Activated naive CD4-positive, alpha-beta T cell treated with anti-CD3 and anti-CD28 coated beads for 36 hours (primary cell): ENCODE results near the gene PCSK1. TPM values are rescaled to one million over a fixed set of nuclear protein-coding genes. Genes with fewer than 3 reads are reported as not detected.

Source experiments
- CTCF ChIA-PET: fragments of 350-600 bp; sonication (Branson Sonifier 250); formaldehyde crosslinking; loops from one replicate; lab custom pipeline; 2021; ENCODE audit warnings: antibody characterized with exemption; lab: Charles Lee
- DNase-seq: peaks from one replicate; pipeline ENCODE4 v3.0.0-alpha.2; 2020
- H3K27ac Mint-ChIP-seq: one replicate; pipeline ENCODE4 v1.8.0; 2021; ENCODE audit warnings: mild to moderate bottlenecking, mixed read lengths
- H3K27me3 Mint-ChIP-seq: one replicate; pipeline ENCODE4 v1.8.0; 2021; ENCODE audit warnings: low read depth, mixed read lengths
- H3K36me3 Mint-ChIP-seq: one replicate; pipeline ENCODE4 v1.8.0; 2021; ENCODE audit warnings: low read depth, mixed read lengths
- H3K4me1 Mint-ChIP-seq: one replicate; pipeline ENCODE4 v1.8.0; 2021; ENCODE audit warnings: low read depth, mixed read lengths
- H3K4me3 Mint-ChIP-seq: one replicate; pipeline ENCODE4 v1.8.0; 2021; ENCODE audit warnings: mild to moderate bottlenecking, moderate library complexity, mixed read lengths
- H3K9me3 Mint-ChIP-seq: one replicate; pipeline ENCODE4 v1.8.0; 2021; ENCODE audit warnings: mixed read lengths
- intact Hi-C: fragments of 100-400 bp; cut with micrococcal nuclease; formaldehyde crosslinking; loops from one replicate; pipeline ENCODE4 v1.15.1; 2023
- total RNA-seq, 2 experiments: library from RNA; stranded (reverse); gene quantifications; one replicate each; pipeline ENCODE4 v1.2.3, GENCODE V29; 2021

The PCSK1 gene
- total RNA-seq = not detected

GRCh38 chr5:96433066-96433447, at the start of gene PCSK1:
Gene PCSK1, minus strand, starts transcription at chr5:96433248. Its CDS starts 206 bp downstream, at chr5:96433042.
- Mint-ChIP-seq H3K36me3 (no peaks in the 10 kb centered on the region), H3K9me3 (no peaks in the 10 kb centered on the region), H3K4me3 (no peak within 1 kb of the TSS), H3K27ac (no peak within 1 kb of the TSS), H3K27me3 (peaks cover 63% of the 10 kb centered on the region), H3K4me1 (peaks cover 14% of the 10 kb centered on the region)
- intact Hi-C loops = loop anchor here (5.0 to 10.0 kb wide), 3 partner anchors 49 to 578 kb away; no protein-coding TSS in a partner anchor
- no peak for DNase-seq
- CTCF ChIA-PET = interaction anchor here (2.6 kb wide), 1 partner anchor 169 kb away, joined by 9 read pairs; no protein-coding TSS in a partner anchor

GRCh38 chr5:96481867-96482266, 48.8 kb upstream of the PCSK1 start:
- no peaks in the 10 kb centered on the region for H3K9me3 Mint-ChIP-seq
- H3K4me1 Mint-ChIP-seq = no peaks in the 10 kb centered on the region
- no peak for DNase-seq
- H3K27me3 Mint-ChIP-seq = peaks cover 3% of the 10 kb centered on the region
- intact Hi-C loops = loop anchor here (5.0 kb wide), 1 partner anchor 50 kb away; the partner anchor contains the start of gene PCSK1
- CTCF ChIA-PET = no interaction called here
- H3K4me3 Mint-ChIP-seq = no peak overlapping the region
- H3K27ac Mint-ChIP-seq = no peak overlapping the region
- no peaks in the 10 kb centered on the region for H3K36me3 Mint-ChIP-seq

DNA sequence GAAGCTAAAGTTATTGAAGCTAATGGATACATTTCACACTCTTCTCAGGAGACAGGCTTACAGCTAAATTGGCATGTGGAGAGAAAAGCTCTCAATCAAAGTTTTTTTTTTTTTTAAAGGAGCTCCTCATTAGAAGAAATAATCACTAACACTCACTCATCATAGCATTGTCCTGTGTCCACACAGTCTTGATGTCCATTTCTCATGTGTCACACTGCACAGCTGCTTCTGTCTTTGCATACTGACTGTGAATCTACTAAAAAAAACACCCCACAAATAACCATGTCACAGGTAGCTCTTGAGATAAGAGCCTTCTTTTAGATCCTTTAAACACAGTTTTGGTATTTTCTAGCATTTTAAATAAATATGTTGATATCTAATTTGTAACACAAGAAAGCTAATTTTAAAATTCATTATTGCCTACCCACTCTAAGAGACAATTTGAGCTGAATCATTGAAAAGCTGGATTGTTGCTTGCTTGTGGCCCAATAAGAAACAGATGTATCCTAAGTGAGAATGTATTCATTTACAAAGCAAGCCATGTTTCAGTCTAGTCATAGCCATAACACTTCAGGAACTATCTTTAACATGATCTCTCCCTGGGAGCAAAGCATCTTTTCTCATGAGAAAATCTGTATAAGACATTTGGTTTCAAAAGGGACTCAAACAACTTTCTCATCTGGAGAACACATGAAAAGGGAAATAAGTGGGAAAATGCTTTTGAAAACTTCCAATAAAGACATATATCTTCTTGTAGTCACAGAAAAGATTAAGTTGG, 48.1 kb upstream of the PCSK1 start:
- H3K27ac Mint-ChIP-seq = no peak overlapping the region
- no peak for DNase-seq
- no peaks in the 10 kb centered on the region for H3K36me3 Mint-ChIP-seq
- intact Hi-C loops = loop anchor here (5.0 kb wide), 1 partner anchor 49 kb away; the partner anchor contains the start of gene PCSK1
- no peaks in the 10 kb centered on the region for H3K4me1 Mint-ChIP-seq
- H3K9me3 Mint-ChIP-seq = no peaks in the 10 kb centered on the region
- peaks cover 3% of the 10 kb centered on the region for H3K27me3 Mint-ChIP-seq
- no peak overlapping the region for H3K4me3 Mint-ChIP-seq
- CTCF ChIA-PET = interaction anchor here (0.6 to 1.0 kb wide), 2 partner anchors 19 to 329 kb away, joined by 3 to 5 read pairs; no protein-coding TSS in a partner anchor

GRCh38 chr5:96478983-96479382, 45.9 kb upstream of the PCSK1 start:
- no peak for DNase-seq
- H3K4me3 Mint-ChIP-seq = no peak overlapping the region
- no peaks in the 10 kb centered on the region for H3K36me3 Mint-ChIP-seq
- H3K27me3 Mint-ChIP-seq = peaks cover 3% of the 10 kb centered on the region
- H3K4me1 Mint-ChIP-seq = no peaks in the 10 kb centered on the region
- intact Hi-C loops = no loop called here
- H3K9me3 Mint-ChIP-seq = no peaks in the 10 kb centered on the region
- H3K27ac Mint-ChIP-seq = no peak overlapping the region
- CTCF ChIA-PET = interaction anchor here (0.7 kb wide), 1 partner anchor 898 kb away, joined by 5 read pairs; no protein-coding TSS in a partner anchor

DNA sequence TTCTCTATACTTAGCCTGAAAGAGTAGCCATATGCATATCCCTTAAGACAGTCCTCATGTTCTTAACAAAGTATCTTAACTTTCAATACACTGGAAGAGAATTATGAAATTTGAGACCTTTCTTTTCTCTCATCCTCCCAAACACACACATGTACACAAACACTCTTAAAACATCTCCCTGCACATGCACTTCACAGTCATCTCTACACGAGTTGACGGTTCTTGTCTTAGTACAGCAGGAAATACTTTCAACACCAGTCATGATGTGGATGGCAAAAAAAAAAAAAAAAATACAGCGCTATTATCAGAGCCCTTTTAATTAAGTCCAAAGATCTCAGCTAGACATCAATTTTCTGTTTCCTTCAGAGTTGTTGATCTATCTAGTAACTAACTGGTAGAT, 43.6 kb upstream of the PCSK1 start:
- Mint-ChIP-seq H3K9me3 (no peaks in the 10 kb centered on the region), H3K27ac (no peak overlapping the region), H3K36me3 (no peaks in the 10 kb centered on the region), H3K27me3 (no peaks in the 10 kb centered on the region), H3K4me3 (no peak overlapping the region), H3K4me1 (no peaks in the 10 kb centered on the region)
- CTCF ChIA-PET = no interaction called here
- intact Hi-C loops = no loop called here
- no peak for DNase-seq

DNA sequence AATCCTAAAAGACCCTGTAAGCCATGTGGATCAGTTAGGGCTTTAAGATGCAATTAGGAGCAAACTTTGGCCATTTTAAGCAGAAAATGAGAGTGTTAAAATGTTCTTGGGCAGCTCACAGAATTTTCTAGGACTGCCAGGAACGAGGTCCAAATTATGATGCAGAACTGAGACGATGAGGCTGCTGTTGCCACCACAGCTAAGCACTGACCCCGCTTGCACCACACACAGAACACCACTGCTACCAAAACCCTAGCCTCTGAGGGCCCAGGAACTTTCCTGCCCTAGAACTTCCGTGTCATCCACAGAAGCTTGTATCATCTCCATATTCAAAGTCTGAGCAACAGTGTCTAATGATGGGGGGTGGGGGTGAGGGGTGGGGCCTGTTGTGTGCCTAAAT, 41.0 kb upstream of the PCSK1 start:
- H3K4me1 Mint-ChIP-seq = no peaks in the 10 kb centered on the region

GRCh38 chr5:96473155-96473554, 40.1 kb upstream of the PCSK1 start:
- CTCF ChIA-PET = interaction anchor here (1.7 kb wide), 1 partner anchor 11 kb away, joined by 5 read pairs; no protein-coding TSS in a partner anchor
- intact Hi-C loops = no loop called here
- H3K27ac Mint-ChIP-seq = no peak overlapping the region

More for the DNA sequence above, 41.0 kb upstream of the PCSK1 start:
- H3K27ac Mint-ChIP-seq = no peak overlapping the region
- no peak for DNase-seq
- H3K36me3 Mint-ChIP-seq = no peaks in the 10 kb centered on the region
- no peak overlapping the region for H3K4me3 Mint-ChIP-seq
- CTCF ChIA-PET = interaction anchor here (1.7 kb wide), 1 partner anchor 10 kb away, joined by 5 read pairs; no protein-coding TSS in a partner anchor
- no peaks in the 10 kb centered on the region for H3K9me3 Mint-ChIP-seq
- intact Hi-C loops = no loop called here
- H3K27me3 Mint-ChIP-seq = peaks cover 2% of the 10 kb centered on the region

GRCh38 chr5:96470785-96471184, 37.7 kb upstream of the PCSK1 start:
- Mint-ChIP-seq H3K4me3 (no peak overlapping the region), H3K27ac (no peak overlapping the region), H3K4me1 (no peaks in the 10 kb centered on the region), H3K9me3 (no peaks in the 10 kb centered on the region), H3K36me3 (no peaks in the 10 kb centered on the region), H3K27me3 (peaks cover 9% of the 10 kb centered on the region)
- CTCF ChIA-PET = no interaction called here
- no peak for DNase-seq
- intact Hi-C loops = no loop called here

More at GRCh38 chr5:96473155-96473554, 40.1 kb upstream of the PCSK1 start:
- H3K9me3 Mint-ChIP-seq = no peaks in the 10 kb centered on the region
- no peaks in the 10 kb centered on the region for H3K4me1 Mint-ChIP-seq
- peaks cover 7% of the 10 kb centered on the region for H3K27me3 Mint-ChIP-seq
- no peak overlapping the region for H3K4me3 Mint-ChIP-seq
- H3K36me3 Mint-ChIP-seq = no peaks in the 10 kb centered on the region
- no peak for DNase-seq

- no peaks in the 10 kb centered on the region for H3K36me3 Mint-ChIP-seq
- peaks cover 9% of the 10 kb centered on the region for H3K27me3 Mint-ChIP-seq
- H3K27ac Mint-ChIP-seq = no peak overlapping the region
- no peak for DNase-seq
- CTCF ChIA-PET = no interaction called here
- intact Hi-C loops = no loop called here
- H3K4me3 Mint-ChIP-seq = no peak overlapping the region
- no peaks in the 10 kb centered on the region for H3K4me1 Mint-ChIP-seq
- H3K9me3 Mint-ChIP-seq = no peaks in the 10 kb centered on the region
Measured at GRCh38 chr5:96468956-96469355, 35.9 kb upstream of the PCSK1 start.

GRCh38 chr5:96463091-96463490, 30.0 kb upstream of the PCSK1 start:
- no peak for DNase-seq
- intact Hi-C loops = no loop called here
- Mint-ChIP-seq H3K4me1 (no peaks in the 10 kb centered on the region), H3K9me3 (no peaks in the 10 kb centered on the region), H3K27me3 (peaks cover 9% of the 10 kb centered on the region), H3K4me3 (no peak overlapping the region), H3K36me3 (no peaks in the 10 kb centered on the region), H3K27ac (no peak overlapping the region)
- CTCF ChIA-PET = no interaction called here

DNA sequence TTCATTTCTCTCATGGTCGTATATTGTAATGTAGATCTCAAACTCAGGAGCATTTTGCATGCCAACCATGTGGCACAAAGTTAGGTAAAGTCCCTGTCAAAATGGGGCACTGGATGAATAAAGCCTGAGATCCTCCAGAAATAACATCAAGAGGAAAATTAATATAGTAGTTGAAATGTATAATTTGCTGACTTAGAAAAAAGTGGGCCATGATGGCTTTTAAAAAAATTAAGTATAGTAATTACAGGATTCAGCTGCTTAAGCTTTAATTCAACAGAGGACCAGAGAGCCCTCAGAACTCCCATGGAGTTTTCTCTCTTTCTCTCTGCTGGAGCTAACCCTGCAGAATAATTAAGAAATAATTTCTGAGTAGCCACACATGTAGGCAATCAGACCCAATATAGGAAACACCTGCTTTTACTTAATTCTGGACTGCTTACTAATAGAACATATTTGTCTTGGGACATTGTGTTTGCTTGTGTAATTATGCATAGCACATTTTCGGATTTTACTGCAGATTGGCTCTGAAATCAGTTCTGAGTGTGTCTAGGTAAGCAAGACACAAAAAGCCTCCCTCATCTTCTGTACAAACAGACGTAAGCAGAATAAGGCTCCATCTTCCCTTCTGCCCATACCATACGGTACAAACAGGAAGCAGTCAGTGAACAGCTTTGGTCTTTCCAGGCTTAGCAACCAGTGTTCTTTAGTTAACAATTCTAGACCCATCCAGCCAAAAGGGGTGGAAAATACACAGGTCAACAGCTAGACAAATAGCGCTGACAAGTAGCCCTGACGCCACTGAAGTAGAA, 26.5 kb upstream of the PCSK1 start:
- CTCF ChIA-PET = no interaction called here
- no peak overlapping the region for H3K4me3 Mint-ChIP-seq
- H3K27me3 Mint-ChIP-seq = peaks cover 7% of the 10 kb centered on the region
- DNase-seq = no peak
- H3K9me3 Mint-ChIP-seq = no peaks in the 10 kb centered on the region
- intact Hi-C loops = no loop called here
- H3K36me3 Mint-ChIP-seq = no peaks in the 10 kb centered on the region
- no peaks in the 10 kb centered on the region for H3K4me1 Mint-ChIP-seq
- H3K27ac Mint-ChIP-seq = no peak overlapping the region

DNA sequence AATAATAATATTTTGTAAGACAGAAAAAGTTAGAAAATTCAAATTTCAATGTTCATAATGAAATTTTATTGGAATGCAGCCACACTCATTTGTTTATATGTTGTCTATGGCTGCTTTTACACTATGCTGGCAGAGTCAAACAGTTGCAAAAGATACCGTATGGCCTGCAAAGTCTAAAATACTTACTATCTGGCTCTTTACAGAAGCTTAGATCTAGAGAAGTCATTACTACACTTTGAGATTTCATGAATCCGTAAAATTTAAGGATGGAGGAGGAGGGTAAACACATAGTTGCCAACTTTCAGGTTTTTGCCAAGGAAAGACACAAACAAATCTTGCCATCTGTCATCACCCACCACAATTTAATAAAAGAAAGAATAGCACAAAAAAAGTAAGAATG, 25.1 kb upstream of the PCSK1 start:
- no peaks in the 10 kb centered on the region for H3K4me1 Mint-ChIP-seq
- no peak overlapping the region for H3K4me3 Mint-ChIP-seq
- H3K27me3 Mint-ChIP-seq = peaks cover 7% of the 10 kb centered on the region
- CTCF ChIA-PET = interaction anchor here (0.8 kb wide), 1 partner anchor 13 kb away, joined by 3 read pairs; no protein-coding TSS in a partner anchor
- no peak overlapping the region for H3K27ac Mint-ChIP-seq
- H3K9me3 Mint-ChIP-seq = no peaks in the 10 kb centered on the region
- intact Hi-C loops = no loop called here
- H3K36me3 Mint-ChIP-seq = no peaks in the 10 kb centered on the region
- DNase-seq = no peak
